Osteocyte (in vitro differentiated cells): ENCODE data around the gene ADGRF4. TPM values are rescaled to one million over a fixed set of nuclear protein-coding genes. Genes with fewer than 3 reads are reported as not detected.

Experiments
- DNase-seq: peaks from one replicate; pipeline ENCODE4 v3.0.0; 2021; ENCODE audit warnings: mixed read lengths; ENCODE audit not compliant: unreplicated experiment; ENCODE audit errors: extremely low spot score
- H3K27ac Mint-ChIP-seq: one replicate; pipeline ENCODE4 v1.8.0; 2021; ENCODE audit warnings: mild to moderate bottlenecking, mixed read lengths; ENCODE audit not compliant: unreplicated experiment
- H3K27me3 Mint-ChIP-seq: one replicate; pipeline ENCODE4 v1.8.0; 2021; ENCODE audit warnings: mixed read lengths; ENCODE audit not compliant: unreplicated experiment
- H3K36me3 Mint-ChIP-seq: one replicate; pipeline ENCODE4 v1.8.0; 2021; ENCODE audit warnings: mixed read lengths; ENCODE audit not compliant: unreplicated experiment
- H3K4me1 Mint-ChIP-seq: one replicate; pipeline ENCODE4 v1.8.0; 2021; ENCODE audit warnings: mixed read lengths; ENCODE audit not compliant: unreplicated experiment
- H3K4me3 Mint-ChIP-seq: one replicate; pipeline ENCODE4 v1.8.0; 2021; ENCODE audit warnings: mild to moderate bottlenecking, moderate library complexity, mixed read lengths; ENCODE audit not compliant: unreplicated experiment
- H3K9me3 Mint-ChIP-seq: one replicate; pipeline ENCODE4 v1.8.0; 2021; ENCODE audit warnings: mixed read lengths; ENCODE audit not compliant: unreplicated experiment
- total RNA-seq: library from RNA; stranded (reverse); gene quantifications from 2 replicates; pipeline ENCODE4 v1.2.1, GENCODE V29; 2021
- TF ChIP-seq, protein P1 (sequence below): fragments of 200-600 bp; sonication (generic); IDR thresholded peaks from 2 replicates; pipeline ENCODE4 v1.5.0; 2021; ENCODE audit warnings: antibody characterized with exemption, mild to moderate bottlenecking, moderate library complexity

ADGRF4 gene
- total RNA-seq, 1 donor from 2014 or later, result not detected

DNA sequence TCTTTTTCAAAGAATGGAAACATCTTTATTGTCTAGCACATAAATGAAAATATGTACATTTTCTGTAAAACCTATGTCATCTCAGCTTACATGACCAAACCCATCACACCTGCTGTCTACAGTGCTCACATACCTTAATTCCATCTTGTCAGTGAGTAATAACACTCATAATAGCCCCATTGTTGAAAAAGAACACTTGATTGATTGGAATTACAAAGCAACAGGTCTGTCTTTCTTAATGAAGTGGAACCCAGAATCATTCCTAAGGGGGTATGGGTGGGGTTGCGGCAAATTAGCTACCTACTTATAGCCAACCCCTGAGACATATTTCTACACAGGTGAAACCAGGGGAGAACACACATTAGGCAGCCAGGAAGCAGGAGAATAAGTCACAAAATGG, 20.2 kb downstream of the ADGRF4 start:
- no peak overlapping the region for H3K4me3 Mint-ChIP-seq
- DNase-seq, result no peak
- H3K27me3 Mint-ChIP-seq, result peaks cover 2% of the 10 kb centered on the region
- no peak overlapping the region for H3K27ac Mint-ChIP-seq
- TF ChIP-seq, protein P1, sequence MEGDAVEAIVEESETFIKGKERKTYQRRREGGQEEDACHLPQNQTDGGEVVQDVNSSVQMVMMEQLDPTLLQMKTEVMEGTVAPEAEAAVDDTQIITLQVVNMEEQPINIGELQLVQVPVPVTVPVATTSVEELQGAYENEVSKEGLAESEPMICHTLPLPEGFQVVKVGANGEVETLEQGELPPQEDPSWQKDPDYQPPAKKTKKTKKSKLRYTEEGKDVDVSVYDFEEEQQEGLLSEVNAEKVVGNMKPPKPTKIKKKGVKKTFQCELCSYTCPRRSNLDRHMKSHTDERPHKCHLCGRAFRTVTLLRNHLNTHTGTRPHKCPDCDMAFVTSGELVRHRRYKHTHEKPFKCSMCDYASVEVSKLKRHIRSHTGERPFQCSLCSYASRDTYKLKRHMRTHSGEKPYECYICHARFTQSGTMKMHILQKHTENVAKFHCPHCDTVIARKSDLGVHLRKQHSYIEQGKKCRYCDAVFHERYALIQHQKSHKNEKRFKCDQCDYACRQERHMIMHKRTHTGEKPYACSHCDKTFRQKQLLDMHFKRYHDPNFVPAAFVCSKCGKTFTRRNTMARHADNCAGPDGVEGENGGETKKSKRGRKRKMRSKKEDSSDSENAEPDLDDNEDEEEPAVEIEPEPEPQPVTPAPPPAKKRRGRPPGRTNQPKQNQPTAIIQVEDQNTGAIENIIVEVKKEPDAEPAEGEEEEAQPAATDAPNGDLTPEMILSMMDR, result no peak
- no peaks in the 10 kb centered on the region for H3K9me3 Mint-ChIP-seq
- no peaks in the 10 kb centered on the region for H3K36me3 Mint-ChIP-seq
- no peaks in the 10 kb centered on the region for H3K4me1 Mint-ChIP-seq

DNA sequence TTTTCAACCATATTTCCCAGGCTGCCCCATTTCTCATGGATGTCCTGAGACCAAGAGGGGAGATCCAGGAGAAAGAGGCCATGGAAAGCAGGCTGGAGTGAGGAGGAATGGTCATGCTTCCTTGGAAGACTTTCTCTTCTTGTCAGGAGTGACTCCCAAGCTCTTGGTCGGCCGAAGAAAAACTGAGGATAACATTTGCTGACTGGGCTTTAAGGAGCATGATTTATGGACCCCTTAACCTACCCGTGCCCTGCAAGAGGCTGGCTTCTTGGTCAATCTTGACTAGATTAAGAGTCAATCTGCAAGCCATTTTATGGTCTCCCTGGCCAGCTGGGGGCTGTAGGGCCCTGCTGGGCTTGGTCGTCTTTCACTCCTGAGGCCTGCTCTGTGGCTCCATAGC, 22.8 kb downstream of the ADGRF4 start:
- TF ChIP-seq, protein P1, result no peak
- no peak for DNase-seq
- Mint-ChIP-seq H3K27me3 (peaks cover 2% of the 10 kb centered on the region), H3K4me1 (no peaks in the 10 kb centered on the region), H3K9me3 (no peaks in the 10 kb centered on the region), H3K4me3 (no peak overlapping the region), H3K27ac (no peak overlapping the region), H3K36me3 (no peaks in the 10 kb centered on the region)

DNA sequence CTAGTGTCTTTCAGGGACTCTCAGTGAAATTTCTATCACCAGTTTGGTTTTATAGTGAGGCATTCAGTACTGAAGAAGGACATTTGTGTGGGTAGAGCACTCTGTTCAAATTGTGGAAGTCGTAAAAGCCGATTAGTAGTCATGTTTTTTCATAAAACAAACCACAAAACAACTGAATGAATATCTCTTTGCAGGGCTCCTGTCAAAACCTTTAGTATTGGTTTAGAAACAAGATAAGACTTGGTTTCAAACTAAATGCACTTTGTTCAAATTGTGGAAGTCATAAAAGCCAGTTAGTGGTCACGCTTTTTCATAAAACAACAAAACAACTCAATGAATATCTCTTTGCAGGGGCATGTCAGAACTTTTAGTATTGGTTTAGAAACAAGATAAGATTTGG, 23.8 kb downstream of the ADGRF4 start:
- H3K27ac Mint-ChIP-seq, result no peak overlapping the region
- H3K4me3 Mint-ChIP-seq, result no peak overlapping the region
- H3K4me1 Mint-ChIP-seq, result no peaks in the 10 kb centered on the region
- TF ChIP-seq, protein P1, result no peak
- no peak for DNase-seq
- H3K9me3 Mint-ChIP-seq, result peaks cover 3% of the 10 kb centered on the region
- no peaks in the 10 kb centered on the region for H3K36me3 Mint-ChIP-seq
- H3K27me3 Mint-ChIP-seq, result peaks cover under 1% of the 10 kb centered on the region

DNA sequence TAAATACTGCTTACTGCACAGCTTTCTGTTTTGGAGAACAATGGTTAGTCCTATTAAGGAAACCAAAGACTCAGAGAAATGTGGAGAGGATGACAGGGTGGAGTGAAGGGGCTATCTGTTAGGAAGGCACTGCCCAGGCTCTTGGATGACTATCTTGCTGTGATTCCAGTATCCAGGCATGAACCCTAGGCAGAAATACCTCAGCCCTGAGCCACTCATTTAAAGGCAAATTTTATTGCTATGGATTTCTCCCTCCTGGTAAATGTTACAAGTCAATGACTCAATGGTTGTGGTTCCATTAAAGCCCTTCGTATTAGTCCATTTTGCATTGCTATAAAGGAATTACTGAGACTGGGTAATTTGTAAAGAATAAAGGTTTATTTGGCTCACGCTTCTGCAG, 25.9 kb downstream of the ADGRF4 start:
- TF ChIP-seq, protein P1, result no peak
- Mint-ChIP-seq H3K36me3 (no peaks in the 10 kb centered on the region), H3K4me3 (no peak overlapping the region), H3K27ac (no peak overlapping the region), H3K9me3 (peaks cover 6% of the 10 kb centered on the region), H3K4me1 (no peaks in the 10 kb centered on the region), H3K27me3 (no peaks in the 10 kb centered on the region)
- no peak for DNase-seq

DNA sequence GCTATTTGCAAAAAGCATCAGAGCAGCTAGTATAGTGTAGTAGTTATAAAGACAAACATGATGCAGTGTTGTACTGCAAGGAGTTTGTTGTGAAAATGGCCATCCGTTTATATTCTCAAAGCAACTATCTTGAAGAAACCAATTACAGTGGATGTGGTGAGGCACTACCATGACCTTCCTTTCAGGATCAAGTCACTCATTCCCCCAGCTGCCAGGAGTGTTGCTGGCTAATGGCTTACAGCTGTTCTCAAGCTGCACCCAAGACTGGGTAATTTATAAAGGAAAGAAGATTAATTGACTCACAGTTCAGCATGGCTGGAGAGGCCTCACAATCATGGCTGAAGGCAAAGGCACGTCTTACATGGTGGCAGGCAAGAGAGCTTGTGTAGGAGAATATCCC, 29.0 kb downstream of the ADGRF4 start:
- Mint-ChIP-seq H3K27me3 (no peaks in the 10 kb centered on the region), H3K27ac (no peak overlapping the region), H3K9me3 (peaks cover 6% of the 10 kb centered on the region), H3K4me1 (no peaks in the 10 kb centered on the region), H3K4me3 (no peak overlapping the region), H3K36me3 (no peaks in the 10 kb centered on the region)
- TF ChIP-seq, protein P1, result no peak
- no peak for DNase-seq
